Endothelial cell of umbilical vein (primary cell): Measurements from ENCODE around the gene ITIH3. TPM values are rescaled to one million over a fixed set of nuclear protein-coding genes. Genes with fewer than 3 reads are reported as not detected.

Experiments used
- BruUV-seq: library from RNA; stranded (reverse); fragments of 400-500 nt; replicated peaks from 2 replicates; lab custom pipeline; 2021; lab: Mats Ljungman, UMichigan
- CTCF ChIA-PET: fragments of 300-600, 350-600 bp; sonication (Branson Sonifier 250); formaldehyde crosslinking; loops from one replicate; lab custom pipeline; 2021; ENCODE audit warnings: antibody characterized with exemption, inconsistent platforms; lab: Charles Lee
- POLR2A ChIA-PET: fragments of 300-600, 350-600 bp; sonication (Branson Sonifier 250); formaldehyde crosslinking; loops from one replicate; lab custom pipeline; 2021; ENCODE audit warnings: antibody characterized with exemption, inconsistent platforms; lab: Charles Lee
- DNase-seq: peaks from one replicate; pipeline ENCODE4 v3.0.0-alpha.2; 2011; ENCODE audit warnings: low read depth, low spot score
- FAIRE-seq: peaks from 2 replicates; lab custom pipeline; 2011; peaks lifted over from hg19 to GRCh38; lab: Jason Lieb, UNC
- H2AFZ ChIP-seq: 2 replicates; pipeline ENCODE4 v1.6.0; 2012; ENCODE audit warnings: low read depth, low read length, control low read depth, inconsistent platforms
- H3K27ac ChIP-seq: 2 replicates; pipeline ENCODE4 v1.5.1; 2011; ENCODE audit warnings: low read depth, mild to moderate bottlenecking, control low read depth, low read length, moderate library complexity; ENCODE audit not compliant: insufficient read depth
- H3K27me3 ChIP-seq, 2 experiments: 2 replicates each; pipeline versions ENCODE4 v1.6.0 to v1.6.1; 2011; ENCODE audit warnings: low read length in 2 of 2, mixed read lengths in 1 of 2; ENCODE audit not compliant: control insufficient read depth in 2 of 2, insufficient read depth in 2 of 2
- H3K36me3 ChIP-seq, 2 experiments: 2 replicates in 1 of 2; 3 replicates in 1 of 2; pipeline ENCODE4 v1.5.1; 2011; ENCODE audit warnings: low read length in 2 of 2, mild to moderate bottlenecking in 1 of 2, moderate library complexity in 1 of 2; ENCODE audit not compliant: control insufficient read depth in 2 of 2, insufficient read depth in 2 of 2; ENCODE audit errors: extremely low read depth in 1 of 2
- H3K4me1 ChIP-seq: 3 replicates; pipeline ENCODE4 v1.5.1; 2011; ENCODE audit warnings: mild to moderate bottlenecking, low read length; ENCODE audit not compliant: control insufficient read depth, insufficient read depth; ENCODE audit errors: extremely low read depth
- H3K4me2 ChIP-seq: 2 replicates; pipeline ENCODE4 v1.6.1; 2011; ENCODE audit warnings: low read length, control low read depth, mixed read lengths; ENCODE audit not compliant: insufficient read depth
- H3K4me3 ChIP-seq, 3 experiments: fragments of 200-600 bp in 1 of 3; sonication (generic), shearing (Covaris generic) in 1 of 3; replicated peaks in 1 of 3; 2 replicates each; pipeline ENCODE4 v1.5.1; 2011 to 2016; ENCODE audit warnings: control low read depth in 3 of 3, low read length in 3 of 3, mild to moderate bottlenecking in 2 of 3, inconsistent platforms in 1 of 3, low read depth in 1 of 3, moderate library complexity in 1 of 3; ENCODE audit not compliant: insufficient read depth in 1 of 3
- H3K79me2 ChIP-seq: 2 replicates; pipeline ENCODE4 v1.6.0; 2012; ENCODE audit warnings: low read length, inconsistent platforms; ENCODE audit not compliant: control insufficient read depth, insufficient read depth
- H3K9ac ChIP-seq: replicated peaks from 2 replicates; pipeline ENCODE3; 2011; ENCODE audit warnings: low read length, control low read depth; ENCODE audit not compliant: insufficient read depth; ENCODE audit errors: extremely low read depth
- H3K9me1 ChIP-seq: replicated peaks from 3 replicates; pipeline ENCODE4 v1.6.0; 2011; ENCODE audit warnings: mild to moderate bottlenecking, low read length; ENCODE audit not compliant: control insufficient read depth, insufficient read depth; ENCODE audit errors: extremely low read depth
- H3K9me3 ChIP-seq: replicated peaks from 2 replicates; pipeline ENCODE4 v1.5.1; 2012; ENCODE audit warnings: low read length, inconsistent platforms; ENCODE audit not compliant: control insufficient read depth, insufficient read depth
- H4K20me1 ChIP-seq: replicated peaks from 2 replicates; pipeline ENCODE3; 2011; ENCODE audit warnings: mild to moderate bottlenecking, low read length; ENCODE audit not compliant: control insufficient read depth, insufficient read depth; ENCODE audit errors: extremely low read depth
- EZH2 ChIP-seq: IDR thresholded peaks from 2 replicates; pipeline ENCODE4 v1.6.1; 2012; ENCODE audit warnings: borderline replicate concordance, low read depth, mild to moderate bottlenecking, moderate library complexity, low read length, inconsistent platforms; ENCODE audit not compliant: severe bottlenecking
- FOS ChIP-seq: IDR thresholded peaks from 2 replicates; pipeline ENCODE4 v1.6.1; 2011; ENCODE audit warnings: mild to moderate bottlenecking, low read length, moderate library complexity, borderline replicate concordance; ENCODE audit not compliant: insufficient read depth
- GATA2 ChIP-seq: IDR thresholded peaks from 2 replicates; pipeline ENCODE4 v1.7.0; 2011; ENCODE audit warnings: low read depth, mild to moderate bottlenecking, moderate library complexity, mixed read lengths, low read length; ENCODE audit not compliant: insufficient read length, insufficient read depth
- JUN ChIP-seq: IDR thresholded peaks from 2 replicates; pipeline ENCODE4 v1.6.1; 2011; ENCODE audit warnings: borderline replicate concordance, low read depth; ENCODE audit not compliant: insufficient read length, insufficient read depth
- MYC ChIP-seq: IDR thresholded peaks from one replicate; pipeline ENCODE4 v1.6.1; 2011; ENCODE audit warnings: mild to moderate bottlenecking, low read depth, low read length
- POLR2A ChIP-seq: IDR thresholded peaks from 2 replicates; pipeline ENCODE4 v1.6.1; 2012; ENCODE audit warnings: low read depth, mild to moderate bottlenecking, control low read depth, low read length
- POLR2AphosphoS5 ChIP-seq: IDR thresholded peaks from 2 replicates; pipeline ENCODE4 v1.6.1; 2012; ENCODE audit warnings: low read depth, mild to moderate bottlenecking, control low read depth, low read length, moderate library complexity; ENCODE audit not compliant: insufficient read depth
- dilution Hi-C: fragments of 300-500 bp; cut with MboI; formaldehyde crosslinking; loops from one replicate; pipeline ENCODE4 v1.15.0; 2019; ENCODE audit warnings: low sequenced_read_pairs; ENCODE audit not compliant: extremely low pct_ligation_motif_present
- intact Hi-C: fragments of 100-400 bp; cut with micrococcal nuclease; formaldehyde crosslinking; loops from one replicate; pipeline ENCODE4 v1.10.0; 2022
- polyA plus RNA-seq, 4 experiments: library from polyadenylated mRNA; depleted of rRNA in 3 of 4; stranded (reverse) in 3 of 4; unstranded in 1 of 4; fragments of >200 nt; gene quantifications; 2 replicates each; pipeline versions ENCODE4 v1.2.1 to v1.2.3, GENCODE V29; 2011 to 2012; ENCODE audit warnings: missing spikeins in 1 of 4
- total RNA-seq: library from RNA; stranded (reverse); gene quantifications from 2 replicates; pipeline ENCODE4 v1.2.3, GENCODE V29; 2021
- TF ChIP-seq, protein P1 (sequence below), 2 donors: IDR thresholded peaks; 1 replicate in 1 of 2; 2 replicates in 1 of 2; pipeline ENCODE4 v1.5.1; 2011; ENCODE audit warnings: low read length in 2 of 2, mild to moderate bottlenecking in 2 of 2, moderate library complexity in 2 of 2, control low read depth in 1 of 2, inconsistent platforms in 1 of 2, low read depth in 1 of 2; ENCODE audit not compliant: insufficient read depth in 1 of 2; ENCODE audit errors: extremely low read depth in 1 of 2
- TF ChIP-seq, protein P2 (sequence below): IDR thresholded peaks from 2 replicates; pipeline ENCODE4 v1.6.1; 2011; ENCODE audit not compliant: insufficient read depth, insufficient read length

ITIH3 gene
- total and polyA plus RNA-seq, 2 donors (not counting 3 experiments of a cell fraction or from before 2014, with no cell fraction given) = not detected

DNA sequence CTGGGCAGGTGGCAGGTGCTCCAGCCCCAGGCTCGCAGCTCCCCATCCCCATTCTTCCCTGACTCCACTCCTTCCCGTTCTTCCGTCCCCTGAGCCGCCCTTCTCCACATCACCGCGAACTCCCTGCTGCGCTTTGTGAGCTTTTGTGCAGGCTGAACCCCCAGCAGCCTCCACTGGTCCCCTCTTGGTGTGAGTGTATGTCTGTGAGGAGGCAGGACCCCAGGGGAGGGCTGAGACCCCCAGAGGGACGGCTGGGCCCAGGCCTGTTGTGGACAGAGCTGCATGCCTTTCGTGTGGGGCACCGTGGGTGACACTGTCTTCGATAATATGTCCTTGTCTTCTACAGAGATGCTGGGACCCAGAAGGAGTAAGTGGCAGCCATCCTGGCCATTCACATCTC, 7.3 kb upstream of the ITIH3 start:
- BruUV-seq = no TSS peak
- Histone ChIP-seq H3K27ac (no peak overlapping the region), H3K27me3 (peaks cover 0 to under 1% of the 10 kb centered on the region in 2 experiments), H3K9me1 (no peaks in the 10 kb centered on the region), H4K20me1 (no peaks in the 10 kb centered on the region), H3K9me3 (no peaks in the 10 kb centered on the region), H3K4me3 (no peak overlapping the region), H3K79me2 (no peaks in the 10 kb centered on the region), H3K4me2 (no peak overlapping the region), H2AFZ (no peak overlapping the region), H3K36me3 (no peaks in the 10 kb centered on the region), H3K4me1 (no peaks in the 10 kb centered on the region), H3K9ac (no peak overlapping the region)
- no peak for DNase-seq
- no peak for TF ChIP-seq JUN
- TF ChIP-seq MYC = no peak
- no peak for TF ChIP-seq POLR2A
- TF ChIP-seq GATA2 = no peak
- TF ChIP-seq FOS = no peak
- TF ChIP-seq, protein P1, sequence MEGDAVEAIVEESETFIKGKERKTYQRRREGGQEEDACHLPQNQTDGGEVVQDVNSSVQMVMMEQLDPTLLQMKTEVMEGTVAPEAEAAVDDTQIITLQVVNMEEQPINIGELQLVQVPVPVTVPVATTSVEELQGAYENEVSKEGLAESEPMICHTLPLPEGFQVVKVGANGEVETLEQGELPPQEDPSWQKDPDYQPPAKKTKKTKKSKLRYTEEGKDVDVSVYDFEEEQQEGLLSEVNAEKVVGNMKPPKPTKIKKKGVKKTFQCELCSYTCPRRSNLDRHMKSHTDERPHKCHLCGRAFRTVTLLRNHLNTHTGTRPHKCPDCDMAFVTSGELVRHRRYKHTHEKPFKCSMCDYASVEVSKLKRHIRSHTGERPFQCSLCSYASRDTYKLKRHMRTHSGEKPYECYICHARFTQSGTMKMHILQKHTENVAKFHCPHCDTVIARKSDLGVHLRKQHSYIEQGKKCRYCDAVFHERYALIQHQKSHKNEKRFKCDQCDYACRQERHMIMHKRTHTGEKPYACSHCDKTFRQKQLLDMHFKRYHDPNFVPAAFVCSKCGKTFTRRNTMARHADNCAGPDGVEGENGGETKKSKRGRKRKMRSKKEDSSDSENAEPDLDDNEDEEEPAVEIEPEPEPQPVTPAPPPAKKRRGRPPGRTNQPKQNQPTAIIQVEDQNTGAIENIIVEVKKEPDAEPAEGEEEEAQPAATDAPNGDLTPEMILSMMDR (IDR thresholded peaks at IDR 0.05; ENCODE audit: extremely low read depth in 1 of 2, insufficient read depth in 1 of 2, low read depth in 1 of 2, low read length in 2 of 2) = no peak
- no peak for TF ChIP-seq EZH2
- TF ChIP-seq, protein P2, sequence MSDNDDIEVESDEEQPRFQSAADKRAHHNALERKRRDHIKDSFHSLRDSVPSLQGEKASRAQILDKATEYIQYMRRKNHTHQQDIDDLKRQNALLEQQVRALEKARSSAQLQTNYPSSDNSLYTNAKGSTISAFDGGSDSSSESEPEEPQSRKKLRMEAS = no peak
- no peak for TF ChIP-seq POLR2AphosphoS5
- intact Hi-C loops (no loop called here), dilution Hi-C loops (no loop called here)
- ChIA-PET POLR2A (no interaction called here), CTCF (interaction anchor here (1.1 to 1.7 kb wide), 2 partner anchors 12 to 13 kb away, joined by 3 to 5 read pairs; no protein-coding TSS in a partner anchor)
- FAIRE-seq = no peak
